Pulmonary artery endothelial cell (primary cell): Measurements from ENCODE around the gene MAML2. TPM values are rescaled to one million over a fixed set of nuclear protein-coding genes. Genes with fewer than 3 reads are reported as not detected.

Experiments used
- DNase-seq: peaks from one replicate; pipeline ENCODE4 v3.0.0-alpha.2; 2011; ENCODE audit warnings: low read depth, low spot score
- total RNA-seq: library from RNA; depleted of rRNA; stranded (reverse); fragments of >200 nt; gene quantifications from 2 replicates; pipeline ENCODE4 v1.2.3, GENCODE V29; 2014

Gene MAML2
- total RNA-seq, 1 donor from 2014 or later, result 3.5 TPM

- DNase-seq, result no peak
Observed at GRCh38 chr11:96130061-96130620, 212.9 kb downstream of the MAML2 start.

DNA sequence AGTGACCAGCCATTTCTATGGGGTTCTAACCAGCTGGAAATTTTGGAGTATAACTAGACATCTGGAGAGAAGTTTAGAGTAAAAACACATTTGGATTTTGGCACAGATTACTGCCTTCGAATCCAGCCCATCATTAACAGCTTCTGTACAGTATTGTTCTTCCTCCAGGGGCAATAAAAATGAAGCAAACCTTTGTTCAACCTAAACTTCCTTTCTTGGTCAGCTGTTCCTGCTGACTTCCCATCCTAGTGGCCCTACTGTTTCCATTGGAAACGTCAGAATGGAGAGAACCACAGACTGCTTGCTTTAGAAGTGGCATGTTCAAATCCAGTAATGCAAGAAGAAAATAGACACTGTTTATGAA, 215.4 kb downstream of the MAML2 start:
- DNase-seq, result no peak

DNA sequence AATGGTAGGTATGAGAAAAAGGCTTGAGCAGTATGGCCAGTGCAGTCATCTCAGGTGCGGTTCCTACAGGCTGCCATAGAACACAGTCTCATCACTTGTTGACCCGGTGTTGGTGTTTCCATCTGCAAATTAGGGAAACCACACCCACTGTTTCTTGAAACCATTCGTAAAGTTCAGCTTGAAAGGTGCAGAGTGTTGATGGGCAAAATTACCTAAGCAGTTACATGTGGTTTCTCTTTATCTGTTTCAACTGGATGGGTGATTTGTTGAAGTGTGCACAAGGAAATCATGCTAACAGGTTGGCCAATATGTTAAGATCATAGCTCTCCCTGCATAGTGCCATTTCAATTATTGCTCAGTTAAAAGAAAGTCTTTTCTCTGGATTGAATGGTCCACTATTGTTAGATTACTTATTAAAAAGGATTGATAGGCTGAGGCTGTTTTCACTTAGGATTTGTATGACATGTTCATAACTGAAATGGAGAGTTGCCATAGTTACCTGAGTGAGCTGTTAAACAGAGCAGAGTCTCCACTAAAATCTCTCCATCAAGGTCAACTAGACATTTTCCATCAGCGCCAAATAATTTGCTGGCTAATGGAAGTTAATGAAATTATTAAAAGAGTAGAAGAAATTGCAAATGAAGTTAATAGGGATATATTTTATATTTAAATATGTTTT, 215.9 kb downstream of the MAML2 start:
- no peak for DNase-seq

DNA sequence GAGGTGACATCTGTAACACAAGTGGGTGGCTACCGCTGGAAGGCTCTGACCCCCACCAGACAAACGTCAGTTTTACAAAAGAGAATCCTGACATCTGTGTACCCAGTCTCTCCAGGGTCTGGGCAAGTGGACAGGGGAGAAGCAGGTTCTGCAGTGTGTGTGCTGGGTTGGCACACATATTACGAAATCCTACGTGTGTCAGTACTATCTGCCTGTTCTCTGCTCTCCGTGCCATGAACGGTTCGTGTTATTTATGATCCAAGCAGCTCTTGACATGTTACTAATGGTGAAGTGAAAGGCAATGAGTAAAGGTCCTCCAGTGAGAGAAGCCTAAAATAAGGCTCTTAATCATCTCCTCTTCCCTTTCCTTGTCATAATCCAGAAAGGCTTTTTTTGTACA, 217.6 kb downstream of the MAML2 start:
- DNase-seq, result no peak

GRCh38 chr11:96124155-96124554, 218.8 kb downstream of the MAML2 start:
- DNase-seq, result no peak

DNA sequence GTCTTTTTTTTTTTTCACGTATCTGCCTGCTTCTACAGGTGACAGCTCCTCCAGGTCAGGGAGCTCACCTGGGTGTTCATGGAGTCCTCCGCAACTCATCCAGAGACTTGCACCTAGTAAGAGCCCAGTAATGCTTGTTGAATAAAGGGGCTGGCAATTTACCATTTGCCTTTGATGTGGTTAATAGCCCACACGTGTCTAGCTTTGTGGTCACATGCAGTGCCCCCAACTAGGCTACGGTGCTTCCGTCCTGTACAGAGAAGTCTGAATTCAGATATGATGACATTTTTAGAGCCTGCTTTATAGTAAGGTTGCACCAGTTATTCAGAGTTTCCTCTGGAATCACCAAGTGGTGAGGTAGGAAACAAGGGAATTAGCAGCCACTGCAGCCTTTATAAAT, 219.7 kb downstream of the MAML2 start:
- DNase-seq, result no peak

GRCh38 chr11:96122601-96123074, 220.4 kb downstream of the MAML2 start:
- no peak for DNase-seq

DNA sequence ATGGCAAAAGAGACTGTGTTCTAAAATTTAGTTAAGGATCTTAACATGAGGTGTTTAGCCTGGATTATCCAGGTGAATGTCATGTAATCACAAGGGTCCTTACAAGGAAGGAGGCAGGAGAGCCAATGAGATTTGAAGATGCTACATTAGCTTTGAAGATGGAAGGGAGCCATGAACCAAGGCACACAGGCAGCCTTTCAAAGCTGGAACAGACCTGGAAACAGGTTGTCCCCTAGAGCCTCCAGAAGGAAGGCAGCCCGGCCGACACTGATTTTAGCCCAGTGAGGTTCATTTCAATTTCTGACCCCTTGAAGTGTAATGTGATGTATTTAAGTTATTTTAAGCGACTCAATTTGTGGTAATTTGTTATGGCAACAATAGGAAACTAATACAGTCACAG, 223.8 kb downstream of the MAML2 start:
- no peak for DNase-seq

GRCh38 chr11:96116376-96116775, 226.6 kb downstream of the MAML2 start:
- no peak for DNase-seq

DNA sequence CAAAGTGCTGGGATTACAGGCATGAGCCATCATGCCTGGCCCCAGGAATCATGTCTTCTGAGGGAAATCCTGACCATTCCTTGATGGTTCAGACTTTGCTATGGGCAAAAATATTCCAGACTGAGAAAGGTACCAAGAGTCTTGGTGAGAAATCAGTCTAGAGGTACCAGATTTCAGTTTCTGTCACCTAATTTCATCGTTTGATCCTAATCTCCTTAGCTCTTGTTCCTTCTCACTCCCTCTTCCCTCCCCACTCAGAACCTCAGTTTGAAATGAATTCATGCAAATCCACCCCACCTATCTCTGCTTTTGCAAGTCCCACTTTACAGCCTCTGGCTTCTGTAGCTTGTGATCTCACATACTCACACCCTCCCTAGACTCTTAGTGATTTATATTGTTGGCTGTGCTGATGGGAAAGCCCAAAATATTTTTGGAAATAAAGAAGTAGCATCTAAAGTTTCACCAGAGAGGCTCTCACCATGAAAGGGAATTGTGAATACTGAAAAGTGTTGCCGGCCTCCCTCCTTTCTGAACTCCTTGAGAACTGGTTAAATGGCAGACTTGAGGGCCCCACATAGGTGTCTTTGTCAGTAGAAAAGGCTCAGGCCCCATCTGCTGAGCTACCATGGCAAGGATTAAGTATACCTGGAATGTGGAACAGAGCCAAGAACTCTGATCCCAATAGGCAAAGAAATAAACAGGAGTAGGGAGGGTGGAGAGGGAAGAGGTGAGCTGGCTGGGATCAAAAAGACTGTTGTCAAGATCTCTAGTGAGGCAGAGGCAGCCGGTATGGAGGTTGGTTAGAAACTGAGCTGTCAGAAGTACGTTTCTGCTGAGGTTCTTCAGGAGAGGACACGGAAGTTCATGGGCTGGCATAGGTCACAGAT, 228.6 kb downstream of the MAML2 start:
- DNase-seq, result no peak

DNA sequence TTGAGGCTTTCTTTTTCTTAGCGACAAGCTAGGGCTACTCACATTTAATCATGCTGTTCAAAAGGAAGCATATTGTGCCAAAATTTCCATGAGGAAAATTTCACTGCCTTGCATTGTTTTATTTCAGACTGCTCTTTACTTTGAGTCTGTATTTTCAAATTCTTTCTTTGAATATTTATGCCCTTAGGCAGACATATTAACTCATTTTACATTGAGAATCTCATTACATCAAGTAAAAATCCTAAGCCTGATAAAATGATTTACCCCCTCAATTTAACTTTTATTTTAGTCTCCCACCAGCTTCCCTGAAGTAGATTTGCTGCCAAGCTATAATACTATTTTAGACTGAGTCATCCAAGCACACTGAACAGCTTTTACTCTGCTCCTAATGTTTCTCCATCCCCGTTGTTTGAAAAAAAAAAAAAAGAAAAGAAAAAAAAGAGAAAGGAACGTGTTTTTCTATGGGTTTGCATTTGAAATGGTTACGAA, 229.8 kb downstream of the MAML2 start:
- DNase-seq, result no peak

GRCh38 chr11:96112192-96113128, 230.5 kb downstream of the MAML2 start:
- no peak for DNase-seq

GRCh38 chr11:96111308-96111707, 231.7 kb downstream of the MAML2 start:
- no peak for DNase-seq

GRCh38 chr11:96110302-96110701, 232.7 kb downstream of the MAML2 start:
- DNase-seq, result no peak

GRCh38 chr11:96109331-96110030, 233.5 kb downstream of the MAML2 start:
- DNase-seq, result no peak

GRCh38 chr11:96107143-96107824, 235.7 kb downstream of the MAML2 start:
- DNase-seq, result no peak

DNA sequence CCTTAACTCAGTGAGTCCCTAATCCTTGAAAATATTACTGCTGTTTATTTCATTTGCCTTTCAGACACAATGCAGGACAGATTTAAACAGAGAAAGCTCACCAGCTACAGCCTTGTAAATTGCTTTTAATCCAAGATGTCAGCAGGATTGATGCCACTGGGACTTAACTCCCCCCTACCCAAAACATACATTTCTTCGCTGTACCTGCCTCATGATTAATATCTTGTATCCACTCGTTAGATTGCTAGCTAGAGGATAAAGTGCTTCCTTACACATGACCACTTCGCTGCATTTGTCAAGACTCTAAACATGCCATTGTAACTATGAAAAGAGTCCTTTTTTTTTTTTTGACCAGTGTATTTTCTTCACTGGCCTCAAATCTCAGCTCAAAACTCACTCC, 236.3 kb downstream of the MAML2 start:
- no peak for DNase-seq

- DNase-seq, result no peak
Observed at GRCh38 chr11:96105944-96106343, 237.1 kb downstream of the MAML2 start.

DNA sequence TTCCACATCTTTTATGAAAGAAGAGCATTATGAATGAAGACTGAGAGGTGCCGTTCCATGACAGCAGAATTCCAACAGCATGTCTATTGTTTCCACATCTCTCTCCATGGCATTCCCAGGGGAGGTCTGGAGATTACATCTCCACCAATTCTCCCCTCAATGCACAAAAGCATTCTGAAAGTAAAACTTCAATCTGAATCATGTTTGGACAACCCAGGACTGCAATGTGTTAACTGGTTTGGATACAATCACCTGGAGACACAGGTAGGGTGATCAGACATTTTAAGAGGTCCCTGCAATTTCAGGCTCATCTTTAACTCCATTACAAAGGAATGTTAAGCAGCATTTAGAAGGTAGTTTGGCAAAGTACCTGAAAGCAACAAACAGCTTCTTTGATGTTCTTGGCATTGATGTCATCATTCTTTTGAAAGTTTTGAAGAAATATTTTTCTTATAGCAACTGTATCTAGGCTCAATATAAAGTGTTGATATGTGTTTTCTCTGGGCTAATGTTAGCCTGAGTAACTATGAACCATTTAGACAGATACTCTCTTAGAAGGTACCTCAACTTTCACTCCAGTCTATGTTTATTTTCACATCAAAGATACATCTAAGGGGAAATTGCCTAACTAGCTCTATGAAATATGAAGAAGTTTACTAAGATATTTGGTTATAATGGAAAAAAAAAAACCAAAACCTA, 237.6 kb downstream of the MAML2 start:
- DNase-seq, result no peak
